D721Med (cell line): ENCODE data around the gene ONECUT3.

Experiments used
- DNase-seq: peaks from one replicate; pipeline ENCODE4 v3.0.0; 2011; ENCODE audit warnings: low spot score; ENCODE audit not compliant: insufficient read length
- FAIRE-seq: peaks from 2 replicates; lab custom pipeline; 2011; peaks lifted over from hg19 to GRCh38; lab: Jason Lieb, UNC
- TF ChIP-seq, protein P1 (sequence below): IDR thresholded peaks from 2 replicates; pipeline ENCODE4 v1.5.1; 2012; ENCODE audit warnings: mild to moderate bottlenecking, control low read depth; ENCODE audit not compliant: insufficient read depth; ENCODE audit errors: missing control alignments

ONECUT3 gene

GRCh38 chr19:1782521-1782920, 29.2 kb downstream of the ONECUT3 start:
- no peak for DNase-seq
- FAIRE-seq, result no peak
- TF ChIP-seq, protein P1, sequence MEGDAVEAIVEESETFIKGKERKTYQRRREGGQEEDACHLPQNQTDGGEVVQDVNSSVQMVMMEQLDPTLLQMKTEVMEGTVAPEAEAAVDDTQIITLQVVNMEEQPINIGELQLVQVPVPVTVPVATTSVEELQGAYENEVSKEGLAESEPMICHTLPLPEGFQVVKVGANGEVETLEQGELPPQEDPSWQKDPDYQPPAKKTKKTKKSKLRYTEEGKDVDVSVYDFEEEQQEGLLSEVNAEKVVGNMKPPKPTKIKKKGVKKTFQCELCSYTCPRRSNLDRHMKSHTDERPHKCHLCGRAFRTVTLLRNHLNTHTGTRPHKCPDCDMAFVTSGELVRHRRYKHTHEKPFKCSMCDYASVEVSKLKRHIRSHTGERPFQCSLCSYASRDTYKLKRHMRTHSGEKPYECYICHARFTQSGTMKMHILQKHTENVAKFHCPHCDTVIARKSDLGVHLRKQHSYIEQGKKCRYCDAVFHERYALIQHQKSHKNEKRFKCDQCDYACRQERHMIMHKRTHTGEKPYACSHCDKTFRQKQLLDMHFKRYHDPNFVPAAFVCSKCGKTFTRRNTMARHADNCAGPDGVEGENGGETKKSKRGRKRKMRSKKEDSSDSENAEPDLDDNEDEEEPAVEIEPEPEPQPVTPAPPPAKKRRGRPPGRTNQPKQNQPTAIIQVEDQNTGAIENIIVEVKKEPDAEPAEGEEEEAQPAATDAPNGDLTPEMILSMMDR, result no peak

DNA sequence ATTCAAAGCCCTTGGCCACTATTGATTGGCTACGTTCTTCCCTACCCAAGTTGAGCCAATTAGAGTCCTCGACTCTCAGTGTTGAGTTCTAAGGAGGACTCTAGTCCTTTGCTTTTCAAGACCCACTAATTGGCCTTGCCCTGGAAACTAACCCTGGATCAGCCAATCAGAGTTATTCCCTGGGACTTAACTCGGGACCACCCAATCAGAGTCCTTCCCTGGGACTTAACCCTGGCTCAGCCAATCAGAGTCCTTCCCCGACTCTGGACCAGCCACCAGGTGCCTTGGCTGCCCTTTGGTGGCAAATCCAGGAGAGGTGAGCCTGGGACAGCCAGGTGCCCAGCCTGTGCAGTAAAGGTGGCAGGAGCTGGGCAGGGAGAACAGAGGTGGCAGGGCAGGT, 30.0 kb downstream of the ONECUT3 start:
- DNase-seq (no peak), FAIRE-seq (no peak)
- TF ChIP-seq, protein P1, result no peak

DNA sequence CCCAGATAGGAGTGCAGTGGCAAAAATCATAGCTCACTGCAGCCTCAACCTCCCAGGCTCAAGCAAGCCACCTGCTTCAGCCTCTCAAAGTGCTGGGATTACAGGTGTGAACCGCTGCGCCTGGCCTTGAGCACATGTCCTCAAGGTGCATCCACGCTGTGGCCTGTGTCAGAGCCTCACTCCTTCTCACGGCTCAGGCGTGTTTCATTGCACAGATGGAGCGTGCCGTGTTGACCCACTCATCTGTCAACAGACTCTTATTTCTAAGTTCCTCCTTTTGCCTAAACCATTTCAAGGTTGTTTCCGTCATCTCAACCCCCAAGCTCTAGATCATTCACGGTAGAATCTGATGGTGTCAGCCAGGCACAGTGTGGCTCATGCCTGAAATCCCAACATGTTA, 30.6 kb downstream of the ONECUT3 start:
- no peak for DNase-seq
- TF ChIP-seq, protein P1, result no peak
- FAIRE-seq, result no peak

- TF ChIP-seq, protein P1, result no peak
- FAIRE-seq, result no peak
- no peak for DNase-seq
These were observed 32.0 kb downstream of the ONECUT3 start for GRCh38 chr19:1785310-1785709.

GRCh38 chr19:1786668-1787067, 33.4 kb downstream of the ONECUT3 start:
- FAIRE-seq (no peak), DNase-seq (no peak)
- TF ChIP-seq, protein P1, result no peak

DNA sequence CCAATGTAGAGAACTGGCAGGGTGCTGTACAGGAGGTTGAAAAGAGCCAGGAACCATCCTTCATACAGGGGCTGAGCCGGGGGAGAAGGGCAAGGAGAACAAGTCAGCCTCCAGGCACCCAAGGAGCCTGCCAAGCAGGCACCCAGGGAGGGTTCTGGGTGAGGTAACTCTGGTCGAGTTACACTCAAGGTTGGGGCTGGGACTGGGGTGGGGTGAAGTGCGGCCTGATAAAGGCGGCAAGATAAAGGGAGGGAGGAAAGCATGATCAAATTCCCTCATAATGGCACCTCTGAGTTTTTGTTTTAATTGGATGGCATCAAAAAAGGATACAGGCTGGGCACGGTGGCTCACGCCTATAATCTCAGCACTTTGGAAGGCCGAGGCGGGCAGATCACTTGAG, 33.8 kb downstream of the ONECUT3 start:
- FAIRE-seq (no peak), DNase-seq (no peak)
- TF ChIP-seq, protein P1, result no peak

- TF ChIP-seq, protein P1, result no peak
- no peak for FAIRE-seq
- no peak for DNase-seq
These were observed 36.1 kb downstream of the ONECUT3 start for GRCh38 chr19:1789261-1790041.
